Nephron (organoid): ENCODE results near the gene TNNC2.
"Not testable (repeated sequence)": the region's sequence is repeated elsewhere in the genome, so short reads cannot be mapped to it uniquely, and the experiment has no call there.

ENCODE experiments used
- H3K27ac Mint-ChIP-seq, 3 experiments: 2 replicates each; pipeline ENCODE4 v1.8.0; 2020; ENCODE audit warnings: mixed read lengths in 3 of 3, mild to moderate bottlenecking in 2 of 3, moderate library complexity in 1 of 3
- H3K27me3 Mint-ChIP-seq: 2 replicates; pipeline ENCODE4 v1.8.0; 2021; ENCODE audit warnings: low read depth, mild to moderate bottlenecking, moderate library complexity, mixed read lengths
- H3K36me3 Mint-ChIP-seq: 2 replicates; pipeline ENCODE4 v1.8.0; 2020; ENCODE audit warnings: low read depth, mixed read lengths
- H3K4me1 Mint-ChIP-seq: 2 replicates; pipeline ENCODE4 v1.8.0; 2020; ENCODE audit warnings: mixed read lengths
- H3K4me3 Mint-ChIP-seq, 3 experiments: 2 replicates each; pipeline ENCODE4 v1.8.0; 2020; ENCODE audit warnings: mild to moderate bottlenecking in 3 of 3, mixed read lengths in 3 of 3, moderate library complexity in 2 of 3
- H3K9me3 Mint-ChIP-seq: 2 replicates; pipeline ENCODE4 v1.8.0; 2020; ENCODE audit warnings: mixed read lengths
- CTCF ChIP-seq, 3 experiments: fragments of 200-600 bp; sonication (generic); IDR thresholded peaks; one replicate each; pipeline ENCODE4 v1.5.0; 2021; ENCODE audit warnings: antibody characterized with exemption in 3 of 3; ENCODE audit not compliant: unreplicated experiment in 3 of 3

Gene TNNC2

GRCh38 chr20:45835329-45835765 is 8.2 kb upstream of the TNNC2 start:
- no peaks in the 10 kb centered on the region for H3K9me3 Mint-ChIP-seq
- peaks cover 35% of the 10 kb centered on the region for H3K4me1 Mint-ChIP-seq
- H3K27ac Mint-ChIP-seq, result peak overlapping the region in 1 of 3 experiments; percentile 63
- H3K36me3 Mint-ChIP-seq, result peaks cover 6% of the 10 kb centered on the region
- H3K4me3 Mint-ChIP-seq, result peak overlapping the region; percentile 86 to 88 (median 86)
- H3K27me3 Mint-ChIP-seq, result no peaks in the 10 kb centered on the region
- no peak for TF ChIP-seq CTCF (IDR thresholded peaks at IDR 0.05; ENCODE audit: unreplicated experiment in 3 of 3)

GRCh38 chr20:45834797-45835161 is 7.7 kb upstream of the TNNC2 start:
- Mint-ChIP-seq H3K27me3 (no peaks in the 10 kb centered on the region), H3K4me1 (peaks cover 38% of the 10 kb centered on the region), H3K36me3 (peaks cover 6% of the 10 kb centered on the region), H3K27ac (peak overlapping the region in 2 of 3 experiments; percentile 53 to 63), H3K4me3 (peak overlapping the region; percentile 86 to 88 (median 86)), H3K9me3 (no peaks in the 10 kb centered on the region)
- TF ChIP-seq CTCF (IDR thresholded peaks at IDR 0.05; ENCODE audit: unreplicated experiment in 3 of 3), result no peak

- no peak for TF ChIP-seq CTCF (IDR thresholded peaks at IDR 0.05; ENCODE audit: unreplicated experiment in 3 of 3)
- Mint-ChIP-seq H3K4me3 (peak overlapping the region; percentile 86 to 88 (median 86)), H3K27ac (peak overlapping the region; percentile 63 to 89 (median 69)), H3K9me3 (no peaks in the 10 kb centered on the region), H3K4me1 (peaks cover 38% of the 10 kb centered on the region), H3K36me3 (peaks cover 6% of the 10 kb centered on the region), H3K27me3 (no peaks in the 10 kb centered on the region)
These were observed 7.0 kb upstream of the TNNC2 start for GRCh38 chr20:45833883-45834796.

GRCh38 chr20:45833030-45833882 is 6.1 kb upstream of the TNNC2 start, which contains the start of gene SNX21:
TSS of gene SNX21 (plus strand) at chr20:45833799. CDS start at chr20:45833920, 121 bp downstream.
- peak within 1 kb of the TSS; percentile 89 to 96 (median 95) for H3K27ac Mint-ChIP-seq
- peaks cover 44% of the 10 kb centered on the region for H3K4me1 Mint-ChIP-seq
- no peak for TF ChIP-seq CTCF (IDR thresholded peaks at IDR 0.05; ENCODE audit: unreplicated experiment in 3 of 3)
- H3K4me3 Mint-ChIP-seq, result peak within 1 kb of the TSS; percentile 86 to 88 (median 86)
- no peaks in the 10 kb centered on the region for H3K9me3 Mint-ChIP-seq
- H3K36me3 Mint-ChIP-seq, result peaks cover 6% of the 10 kb centered on the region
- H3K27me3 Mint-ChIP-seq, result no peaks in the 10 kb centered on the region

DNA sequence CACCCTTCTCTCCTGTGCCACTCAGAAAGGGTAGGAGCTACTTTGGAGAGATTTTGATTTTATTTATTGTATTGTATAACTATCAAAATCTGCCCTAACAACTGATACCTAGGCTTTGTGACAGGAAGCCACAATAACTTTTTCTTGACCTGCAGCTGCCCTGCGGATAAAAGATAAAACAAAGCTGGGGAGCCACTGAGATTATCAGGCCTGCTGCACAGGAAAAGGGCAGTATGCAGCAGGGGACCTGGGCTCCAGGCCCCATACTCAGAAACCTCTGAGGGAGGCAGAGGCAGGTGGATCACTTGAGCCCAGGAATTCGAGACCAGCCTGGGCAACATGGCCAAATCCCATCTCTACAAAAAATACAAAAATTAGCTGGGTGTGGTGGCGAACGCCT is 5.5 kb upstream of the TNNC2 start:
- Mint-ChIP-seq H3K27me3 (peaks cover 2% of the 10 kb centered on the region), H3K9me3 (no peaks in the 10 kb centered on the region), H3K27ac (peak overlapping the region; percentile 89 to 96 (median 95)), H3K36me3 (peaks cover 6% of the 10 kb centered on the region), H3K4me1 (peaks cover 50% of the 10 kb centered on the region), H3K4me3 (peak overlapping the region; percentile 84 to 88 (median 86))
- no peak for TF ChIP-seq CTCF (IDR thresholded peaks at IDR 0.05; ENCODE audit: unreplicated experiment in 3 of 3)

- H3K4me1 Mint-ChIP-seq, result peaks cover 49% of the 10 kb centered on the region
- H3K36me3 Mint-ChIP-seq, H3K9me3 Mint-ChIP-seq, H3K4me3 Mint-ChIP-seq, H3K27ac Mint-ChIP-seq: not testable (repeated sequence)
- H3K27me3 Mint-ChIP-seq, result peaks cover 20% of the 10 kb centered on the region
These were observed 2.6 kb upstream of the TNNC2 start for GRCh38 chr20:45829673-45830106.
